Anterior cingulate cortex (tissue), 58 donors: Measurements from ENCODE around the gene SNRPA1.

ENCODE experiments used
- DNase-seq, 58 donors: peaks; one replicate each; lab custom pipeline; 2025; lab: John Stamatoyannopoulos, UW

SNRPA1 gene

GRCh38 chr15:101320501-101321052 is 25.5 kb upstream of the SNRPA1 start:
- DNase-seq: peak in 2 of 58 donors; percentile 22 to 30

DNA sequence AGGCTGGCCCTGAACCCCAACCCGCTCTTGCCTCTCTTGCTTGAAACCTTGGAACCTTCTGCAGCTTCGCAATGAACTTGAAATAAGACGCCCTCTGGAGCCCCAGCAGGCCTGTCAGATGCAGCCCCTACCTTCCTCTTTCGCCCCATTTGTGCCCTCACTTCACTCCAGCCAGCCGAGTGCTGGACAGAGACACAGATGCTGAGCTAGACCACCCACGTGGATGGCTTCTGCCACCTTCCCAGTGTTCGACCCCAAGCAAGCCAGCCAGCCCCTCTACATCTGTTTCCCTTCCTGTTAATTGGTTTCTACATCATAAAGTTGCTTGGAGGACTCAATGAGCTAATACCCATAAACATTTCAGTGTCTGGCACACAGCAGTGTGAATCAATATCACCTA is 23.8 kb upstream of the SNRPA1 start:
- DNase-seq: no peak

DNA sequence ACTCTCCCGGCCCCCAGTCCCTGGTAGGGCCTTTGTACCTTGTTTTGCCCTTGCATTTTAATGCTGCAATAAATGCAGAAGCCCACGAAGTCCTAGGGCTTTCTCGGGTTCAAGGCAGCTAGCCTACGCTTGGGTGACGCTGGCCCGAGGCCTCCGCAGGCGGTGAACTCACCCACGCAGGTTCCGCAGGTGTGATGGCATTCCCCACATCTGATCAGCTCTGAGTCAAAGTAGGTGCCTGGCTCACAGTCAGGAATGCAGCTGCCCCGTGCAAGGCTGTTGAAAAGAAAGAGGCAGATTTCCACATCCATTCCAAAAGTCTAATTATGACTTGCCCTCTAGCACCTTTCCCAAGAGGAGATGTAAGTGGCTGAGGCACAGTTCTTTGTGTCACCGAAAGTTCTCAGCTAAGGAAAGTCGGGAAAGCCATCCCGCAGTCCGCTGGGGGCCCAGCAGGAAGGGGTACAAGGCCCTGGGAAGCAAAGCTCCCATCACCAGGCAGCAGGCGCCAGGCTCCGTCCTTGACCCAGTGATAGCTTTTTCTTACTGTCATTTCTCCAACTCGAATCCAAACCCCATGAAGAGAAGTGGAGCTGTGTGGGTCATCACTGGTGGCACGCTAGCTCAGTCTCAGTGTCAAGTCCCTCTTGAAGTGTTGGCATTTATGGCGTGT is 23.2 kb upstream of the SNRPA1 start:
- DNase-seq: peak in 1 of 58 donors; percentile 17

GRCh38 chr15:101317336-101317872 is 22.4 kb upstream of the SNRPA1 start:
- no peak for DNase-seq

DNA sequence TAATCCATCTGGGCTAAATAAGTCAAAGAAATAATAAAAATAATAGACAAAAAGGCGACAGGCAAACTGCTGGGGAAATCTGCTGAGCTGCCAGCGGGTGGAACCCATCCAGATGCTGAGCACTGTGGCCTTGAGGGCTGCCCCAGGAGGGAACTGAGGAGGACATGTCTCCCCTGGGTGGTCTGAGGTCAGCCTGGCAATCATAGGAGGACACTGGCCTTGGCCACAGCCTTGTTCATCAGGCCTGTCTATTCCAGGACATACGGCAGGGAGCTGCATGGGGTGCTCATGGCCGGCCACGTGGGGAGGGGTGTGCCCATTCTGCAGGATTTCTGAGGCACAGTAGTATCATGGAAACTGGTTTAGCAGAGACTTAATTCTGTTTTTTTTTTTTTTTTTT is 21.5 kb upstream of the SNRPA1 start:
- no peak for DNase-seq

DNA sequence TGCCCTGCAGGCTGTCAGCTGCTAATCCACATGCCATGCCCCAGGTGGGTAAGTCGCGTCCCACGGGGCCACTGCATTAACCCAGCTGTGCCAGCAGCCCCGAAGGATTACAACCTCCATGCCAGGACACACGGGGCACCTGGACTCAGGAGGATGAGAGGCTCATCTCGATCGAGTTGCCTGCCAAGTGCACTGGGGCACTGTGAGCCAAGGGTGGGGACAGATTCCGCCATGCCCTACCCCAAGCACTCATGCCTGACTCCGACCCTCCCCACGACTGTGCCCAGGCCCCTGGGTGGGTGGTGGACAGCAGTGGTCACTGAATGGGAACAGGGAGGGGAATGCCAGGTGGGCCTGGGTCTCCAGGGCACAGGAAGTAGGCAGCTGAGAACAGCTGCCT is 20.7 kb upstream of the SNRPA1 start:
- no peak for DNase-seq

DNA sequence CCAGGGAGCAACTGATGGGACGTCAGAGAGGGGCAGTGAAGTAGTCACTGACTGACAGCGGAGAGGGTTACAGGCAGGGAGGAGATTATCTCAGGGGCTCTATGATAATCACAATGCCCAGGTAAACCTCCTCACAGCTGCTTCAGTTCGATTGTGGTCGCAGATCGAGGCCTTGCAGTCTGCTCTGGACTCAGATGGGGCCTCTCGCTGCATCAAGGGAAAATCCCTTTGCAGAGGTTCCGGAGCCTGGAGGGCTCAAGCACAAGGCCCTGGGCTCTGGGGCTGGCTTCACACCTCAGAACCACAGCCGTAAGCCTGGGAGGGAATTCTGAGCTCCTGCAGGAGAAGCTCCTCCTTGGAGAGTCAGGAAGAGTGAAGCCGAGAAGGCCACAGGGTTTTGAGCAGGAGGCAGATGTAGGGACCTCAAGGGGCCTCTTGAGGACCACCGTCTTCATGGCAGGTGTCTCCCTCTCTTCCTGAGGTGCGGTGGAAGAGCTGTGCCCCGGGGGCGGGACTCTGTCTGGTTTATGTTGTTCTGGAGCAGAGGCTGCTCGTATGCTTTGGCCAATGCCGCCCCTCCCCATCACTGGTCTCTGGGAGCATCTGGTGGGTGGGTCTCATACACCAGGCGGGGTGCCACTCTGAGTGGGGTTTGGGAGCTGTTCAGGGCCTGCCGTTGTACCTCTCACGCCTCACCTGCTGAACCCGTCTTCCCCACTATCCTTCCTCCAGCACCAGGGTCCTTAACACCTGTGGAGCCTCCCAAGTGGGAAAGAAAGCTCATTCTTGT is 19.5 kb upstream of the SNRPA1 start:
- DNase-seq: no peak

GRCh38 chr15:101313041-101313761 is 18.2 kb upstream of the SNRPA1 start:
- DNase-seq: no peak

- DNase-seq: no peak
These were observed 15.5 kb upstream of the SNRPA1 start for GRCh38 chr15:101310508-101310907.

DNA sequence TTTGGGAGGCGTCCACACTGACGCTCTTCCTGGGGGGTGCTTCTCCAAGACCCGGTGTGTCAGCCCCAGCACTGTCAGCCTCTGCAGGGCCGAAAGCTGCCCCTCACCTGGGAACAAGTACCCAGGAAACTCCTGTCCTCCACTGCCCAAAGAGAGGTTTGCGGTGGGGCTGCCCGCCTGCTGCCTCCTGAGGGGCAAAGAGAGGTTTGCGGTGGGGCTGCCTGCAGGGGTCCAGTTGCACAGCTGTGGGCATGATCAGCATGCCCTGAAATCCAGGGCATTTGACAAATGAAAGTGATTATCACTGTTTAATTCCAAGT is 15.1 kb upstream of the SNRPA1 start:
- DNase-seq: no peak

GRCh38 chr15:101309436-101310160 is 14.6 kb upstream of the SNRPA1 start:
- no peak for DNase-seq

- no peak for DNase-seq
These were observed 13.8 kb upstream of the SNRPA1 start for GRCh38 chr15:101308604-101309435.

DNA sequence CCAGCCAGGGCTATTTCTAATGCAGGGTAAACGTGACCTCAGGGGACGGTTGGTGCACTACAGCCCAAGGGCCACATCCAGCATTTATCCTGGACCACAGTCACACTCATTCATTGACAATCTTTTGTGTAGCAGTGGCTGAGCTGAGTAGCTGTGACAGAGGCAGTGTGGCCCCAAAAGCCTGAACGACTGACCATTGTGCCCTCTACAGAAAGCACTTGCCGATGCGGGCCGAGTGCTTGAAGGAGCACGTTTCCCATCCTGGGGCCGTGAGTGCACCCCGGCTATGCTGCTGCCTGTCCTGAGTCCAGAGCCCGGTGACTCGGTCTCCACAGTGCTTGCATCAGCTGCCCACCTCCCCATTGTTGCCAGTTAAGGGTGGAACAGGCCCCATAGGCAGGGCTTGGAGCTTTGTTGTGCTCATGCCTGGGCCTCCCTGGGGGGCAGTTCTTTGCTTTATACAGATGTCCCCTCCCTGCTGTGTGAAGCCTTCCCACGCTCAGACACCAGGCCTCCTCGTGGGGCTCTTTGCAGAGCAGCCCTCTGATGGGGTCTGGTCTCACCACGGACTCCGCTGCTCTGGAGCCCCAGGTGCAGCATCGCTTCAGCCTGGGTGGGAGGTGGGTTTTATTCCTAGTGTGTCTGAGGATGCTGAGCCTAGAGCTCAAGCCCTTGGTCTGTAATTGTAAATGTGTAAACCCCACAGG is 13.0 kb upstream of the SNRPA1 start:
- no peak for DNase-seq

DNA sequence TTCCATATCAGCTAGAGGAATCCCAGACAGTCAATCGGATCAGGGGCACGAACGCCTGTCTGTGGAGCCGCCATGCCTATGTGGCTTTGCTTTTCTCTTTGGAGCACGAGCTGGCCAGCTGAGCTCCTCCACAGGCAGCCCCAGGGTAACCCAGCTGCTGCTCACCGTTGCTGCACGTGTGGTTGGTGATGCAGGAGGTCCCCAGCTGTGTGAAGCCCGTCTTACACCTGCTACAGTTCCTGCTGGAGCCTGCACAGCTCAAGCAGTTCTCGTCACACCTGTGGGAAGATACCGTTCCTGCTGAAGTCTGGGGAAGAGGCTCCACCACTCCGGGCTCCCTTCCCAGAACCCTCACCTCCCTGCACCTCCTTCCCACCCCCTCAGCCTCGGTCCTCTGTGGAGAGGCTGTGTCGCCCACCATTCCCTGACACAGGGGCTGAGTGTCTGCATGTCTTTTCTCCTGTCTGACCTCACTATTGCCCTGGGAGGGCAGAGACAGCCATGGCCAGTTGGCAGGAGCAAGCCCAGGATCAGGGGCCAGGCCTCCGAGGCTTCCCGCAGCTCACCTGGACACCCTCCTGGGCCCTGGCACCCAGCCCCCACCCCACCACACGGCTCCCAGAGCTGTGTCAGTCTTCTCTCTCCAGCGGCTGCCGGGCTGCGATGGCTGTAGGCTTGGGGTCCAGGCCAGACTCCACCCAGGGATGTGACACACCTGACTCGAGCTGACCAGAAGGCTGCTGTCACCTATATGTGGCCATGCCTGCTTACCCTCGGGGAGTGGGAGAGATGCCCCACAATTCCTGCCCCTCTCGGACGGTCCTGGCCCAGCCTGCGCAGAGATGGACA is 12.2 kb upstream of the SNRPA1 start:
- no peak for DNase-seq

DNA sequence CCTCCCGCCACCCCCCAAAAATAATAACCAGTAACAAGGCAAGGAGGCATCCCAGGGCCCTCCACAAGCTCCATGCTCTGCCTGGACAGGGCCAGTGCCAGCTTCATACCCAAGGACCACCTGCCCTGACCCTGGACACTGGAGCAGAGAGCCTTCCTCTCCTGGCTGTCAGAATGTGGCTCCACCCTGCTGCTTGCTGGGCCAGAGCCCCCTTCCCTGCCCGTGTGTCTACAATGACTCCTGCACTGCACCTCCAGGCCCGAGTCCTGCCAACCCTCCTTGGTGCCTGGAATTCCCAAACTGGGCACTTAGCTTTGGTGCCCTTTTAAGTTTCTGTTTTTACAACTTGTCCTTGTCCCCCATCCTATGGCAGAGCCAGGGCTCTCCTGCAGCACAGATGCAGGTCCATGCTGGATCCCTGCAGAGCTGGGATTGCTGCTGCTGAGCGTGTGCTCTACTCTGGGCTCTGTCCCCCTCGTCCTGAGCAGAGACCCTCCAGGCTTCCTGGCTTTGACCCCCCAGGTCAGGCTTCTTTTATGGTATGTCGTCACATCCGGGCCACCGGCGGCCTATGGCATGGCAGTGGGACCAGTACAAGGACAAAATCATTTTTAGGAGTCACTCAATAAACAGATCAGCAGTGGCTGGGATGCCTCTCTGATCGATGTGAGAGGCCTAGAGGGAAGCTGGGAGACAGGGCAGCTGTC is 11.4 kb upstream of the SNRPA1 start:
- no peak for DNase-seq

GRCh38 chr15:101305820-101306255 is 10.8 kb upstream of the SNRPA1 start:
- no peak for DNase-seq

- DNase-seq: no peak
These were observed 8.4 kb upstream of the SNRPA1 start for GRCh38 chr15:101303408-101303807.
